Motor neuron (in vitro differentiated cells): ENCODE data around the gene MRAP. TPM values are rescaled to one million over a fixed set of nuclear protein-coding genes. Genes with fewer than 3 reads are reported as not detected.
"Not testable (repeated sequence)": the region's sequence is repeated elsewhere in the genome, so short reads cannot be mapped to it uniquely, and the experiment has no call there.

Source experiments
- ATAC-seq, 8 experiments: fragments of 200-7000 bp; cut with Tn5 transposase; replicated peaks in 6 of 8; 2 replicates each; pipeline ENCODE4 v1.8.0; 2021; ENCODE audit warnings: mild to moderate bottlenecking in 8 of 8, moderate library complexity in 8 of 8
- H3K27ac ChIP-seq, 2 donors: fragments of 250-450 bp; sonication (Bioruptor Pico); 2 replicates each; pipeline ENCODE4 v1.9.0; 2021; ENCODE audit warnings: antibody characterized with exemption in 2 of 2, mild to moderate bottlenecking in 2 of 2, moderate library complexity in 1 of 2
- H3K4me1 ChIP-seq, 2 donors: fragments of 250-450 bp; sonication (Bioruptor Pico); replicated peaks in 1 of 2; 2 replicates each; pipeline ENCODE4 v1.6.1; 2021; ENCODE audit warnings: antibody characterized with exemption in 2 of 2, mild to moderate bottlenecking in 2 of 2, moderate library complexity in 1 of 2
- H3K4me3 ChIP-seq, 5 donors: fragments of 250-450 bp; sonication (Bioruptor Pico); 2 replicates each; pipeline ENCODE4 v1.9.0; 2021; ENCODE audit warnings: antibody characterized with exemption in 5 of 5, mild to moderate bottlenecking in 5 of 5, moderate library complexity in 4 of 5
- WGBS, 10 experiments: fragments of 450-650 bp; shearing (Covaris generic); methylation state at CpG; one replicate each; pipeline ENCODE4 v1.0.0; 2022; 5-methylcytosine and 5-hydroxymethylcytosine counted together
- in situ Hi-C, 9 experiments: fragments of 400-800 bp; cut with MboI; loops; one replicate each; pipeline ENCODE4 v1.15.0; 2021; ENCODE audit warnings: low sequenced_read_pairs in 9 of 9, low pct_unique_long_range_greater_than_20kb in 2 of 9; ENCODE audit not compliant: unreplicated experiment in 9 of 9
- total RNA-seq, 8 experiments: library from RNA; unstranded; fragments of 300-600 nt; gene quantifications; 2 replicates each; pipeline versions ENCODE4 v1.2.3 to v1.2.4, GENCODE V29; 2022

The MRAP gene
- total RNA-seq, 8 experiments from 2014 or later = not detected

DNA sequence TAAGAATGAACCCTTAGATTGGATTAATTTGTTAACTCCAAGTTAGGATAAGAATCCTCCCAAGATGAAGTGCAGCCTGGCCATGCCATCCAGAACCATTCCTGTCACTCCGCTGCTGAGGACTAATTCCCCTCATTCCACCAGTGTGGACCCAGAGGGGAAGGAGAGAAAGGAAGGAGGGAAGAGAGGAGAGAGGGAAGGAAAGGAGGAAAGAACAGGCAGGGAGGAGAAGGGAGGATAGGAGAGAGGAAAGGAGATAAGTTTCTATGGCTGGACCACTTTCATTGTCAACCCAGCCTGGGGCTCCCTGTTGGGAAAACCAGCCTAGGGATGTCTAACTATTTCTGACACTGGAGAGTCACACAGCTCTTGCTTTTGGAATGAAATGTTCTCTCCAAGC is 4.7 kb downstream of the MRAP start:
- WGBS, 10 experiments = 100% methylated on average over 1 of the region's 1 CpG; no CpG with 5 or more reads in 5 of the 10 experiments
- in situ Hi-C loops = no loop called here
- no peak overlapping the region for H3K4me3 ChIP-seq
- H3K4me1 ChIP-seq = no peaks in the 10 kb centered on the region
- H3K27ac ChIP-seq = no peak overlapping the region
- ATAC-seq = no peak

DNA sequence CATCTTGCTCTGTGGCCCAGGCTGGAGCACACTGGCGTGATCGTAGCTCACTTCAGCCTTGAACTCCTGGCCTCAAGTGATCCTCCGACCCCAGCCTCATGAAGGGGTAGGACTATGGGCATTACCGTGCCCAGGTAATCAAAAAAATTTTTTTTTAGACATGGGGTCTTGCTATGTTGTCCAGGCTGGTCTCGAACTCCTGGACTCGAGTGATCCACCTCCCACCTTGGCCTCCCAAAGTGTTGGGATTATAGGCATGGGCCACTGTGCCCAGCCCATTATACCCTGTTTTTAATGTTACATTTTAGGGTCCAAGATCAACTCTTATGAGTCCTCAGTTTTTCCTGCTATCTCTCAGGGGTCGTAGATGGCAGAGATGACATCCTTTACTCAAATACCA is 6.3 kb downstream of the MRAP start:
- WGBS, 10 experiments = 84 to 100% (median 96%) methylated on average over 2 to 7 of the region's 7 CpGs; no CpG with 5 or more reads in 2 of the 10 experiments
- H3K4me1 ChIP-seq = no peaks in the 10 kb centered on the region
- no peak for ATAC-seq
- H3K27ac ChIP-seq = no peak overlapping the region
- H3K4me3 ChIP-seq = no peak overlapping the region
- in situ Hi-C loops = no loop called here

GRCh38 chr21:32306021-32306780 is 7.5 kb downstream of the MRAP start:
- WGBS, 10 experiments = 37 to 100% (median 77%) methylated on average over 2 to 12 of the region's 22 CpGs; no CpG with 5 or more reads in 2 of the 10 experiments
- in situ Hi-C loops = no loop called here
- H3K27ac ChIP-seq = no peak overlapping the region
- H3K4me3 ChIP-seq = no peak overlapping the region
- no peaks in the 10 kb centered on the region for H3K4me1 ChIP-seq
- peak in 4 of 8 experiments; percentile 20 to 83 (median 53) for ATAC-seq

- Histone ChIP-seq H3K4me1 (no peaks in the 10 kb centered on the region), H3K27ac (no peak overlapping the region), H3K4me3 (no peak overlapping the region)
- ATAC-seq = no peak
- 83 to 100% (median 100%) methylated on average over 1 to 4 of the region's 4 CpGs; no CpG with 5 or more reads in 2 of the 10 experiments for WGBS, 10 experiments
- in situ Hi-C loops = no loop called here
Observed at GRCh38 chr21:32307706-32308105, 9.1 kb downstream of the MRAP start.

- WGBS, 10 experiments = 93 to 100% (median 100%) methylated on average over 1 to 10 of the region's 10 CpGs; no CpG with 5 or more reads in 3 of the 10 experiments
- Histone ChIP-seq H3K4me1 (no peaks in the 10 kb centered on the region), H3K27ac (no peak overlapping the region), H3K4me3 (no peak overlapping the region)
- in situ Hi-C loops = no loop called here
- ATAC-seq = no peak
Observed at GRCh38 chr21:32308696-32309095, 10.0 kb downstream of the MRAP start.

DNA sequence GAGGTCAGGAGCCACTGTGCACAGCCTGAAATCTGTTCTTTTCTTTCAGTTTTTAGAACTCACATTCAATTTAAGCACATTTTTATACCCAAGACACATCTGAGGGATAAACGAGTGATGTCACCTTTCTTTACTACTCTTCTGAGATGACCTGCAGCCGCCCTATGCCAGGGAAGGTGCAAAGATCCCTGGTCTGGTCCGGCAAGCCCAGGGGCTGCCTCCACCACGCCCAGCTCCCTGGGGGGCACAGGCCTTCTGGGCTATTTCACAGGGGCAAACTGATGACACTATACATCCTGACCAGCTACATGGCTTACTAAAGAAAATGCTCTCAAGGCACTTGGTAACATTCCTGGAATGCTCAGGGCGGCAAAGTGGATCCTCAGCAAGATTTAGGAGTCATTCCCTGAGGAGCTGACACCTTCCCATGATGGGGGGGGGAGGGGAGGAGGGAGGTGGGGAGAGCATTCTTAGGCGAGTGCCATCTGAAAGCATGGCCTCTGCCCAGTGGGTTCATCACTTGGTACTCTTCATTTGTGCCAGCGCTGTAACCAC is 11.3 kb downstream of the MRAP start:
- WGBS, 10 experiments = 93 to 100% (median 100%) methylated on average over 1 to 5 of the region's 7 CpGs; no CpG with 5 or more reads in 5 of the 10 experiments
- H3K4me1 ChIP-seq = no peaks in the 10 kb centered on the region
- H3K4me3 ChIP-seq = no peak overlapping the region
- in situ Hi-C loops = no loop called here
- no peak for ATAC-seq
- H3K27ac ChIP-seq = no peak overlapping the region

DNA sequence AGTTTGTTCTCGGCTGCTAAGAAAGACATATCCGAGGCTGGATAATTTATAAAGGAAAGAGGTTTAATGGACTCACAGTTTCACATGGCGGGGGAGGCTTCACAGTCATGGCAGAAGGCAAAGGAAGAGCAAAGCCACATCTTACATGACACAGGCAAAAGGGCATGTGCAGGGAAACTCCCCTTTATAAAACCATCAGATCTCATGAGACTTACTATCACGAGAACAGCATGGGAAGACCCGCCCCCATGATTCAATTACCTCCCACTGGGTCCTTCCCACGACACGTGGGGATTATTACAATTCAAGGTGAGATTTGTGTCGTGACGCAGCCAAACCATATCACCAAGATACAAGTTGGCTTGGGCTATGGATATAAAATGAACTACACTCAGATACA is 12.3 kb downstream of the MRAP start:
- WGBS, 10 experiments = 70 to 100% (median 96%) methylated on average over 1 to 4 of the region's 9 CpGs; no CpG with 5 or more reads in 2 of the 10 experiments
- H3K27ac ChIP-seq, in situ Hi-C loops, H3K4me1 ChIP-seq, ATAC-seq, H3K4me3 ChIP-seq: not testable (repeated sequence)

DNA sequence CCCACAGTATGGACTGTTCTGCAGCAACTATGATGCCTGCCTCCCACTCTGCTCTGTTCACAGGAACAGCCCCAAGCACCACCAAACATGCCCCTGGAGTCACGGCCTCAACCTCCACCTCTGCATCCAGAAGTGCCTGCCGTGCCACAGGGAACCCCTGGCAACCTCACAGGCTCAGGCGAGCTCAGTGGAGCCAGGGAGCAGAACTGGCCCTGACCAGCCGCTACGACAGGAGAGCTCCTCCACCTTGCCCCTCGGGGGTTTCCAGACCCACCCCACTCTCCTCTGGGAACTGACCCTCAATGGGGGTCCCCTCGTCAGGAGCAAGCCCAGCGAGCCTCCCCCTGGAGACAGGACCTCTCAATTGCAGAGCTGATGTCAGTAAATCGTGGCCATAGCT is 13.0 kb downstream of the MRAP start:
- no peak overlapping the region for H3K27ac ChIP-seq
- in situ Hi-C loops = no loop called here
- H3K4me1 ChIP-seq = no peaks in the 10 kb centered on the region
- H3K4me3 ChIP-seq = no peak overlapping the region
- ATAC-seq = no peak
- 100% methylated on average over 1 of the region's 9 CpGs; no CpG with 5 or more reads in 7 of the 10 experiments for WGBS, 10 experiments

DNA sequence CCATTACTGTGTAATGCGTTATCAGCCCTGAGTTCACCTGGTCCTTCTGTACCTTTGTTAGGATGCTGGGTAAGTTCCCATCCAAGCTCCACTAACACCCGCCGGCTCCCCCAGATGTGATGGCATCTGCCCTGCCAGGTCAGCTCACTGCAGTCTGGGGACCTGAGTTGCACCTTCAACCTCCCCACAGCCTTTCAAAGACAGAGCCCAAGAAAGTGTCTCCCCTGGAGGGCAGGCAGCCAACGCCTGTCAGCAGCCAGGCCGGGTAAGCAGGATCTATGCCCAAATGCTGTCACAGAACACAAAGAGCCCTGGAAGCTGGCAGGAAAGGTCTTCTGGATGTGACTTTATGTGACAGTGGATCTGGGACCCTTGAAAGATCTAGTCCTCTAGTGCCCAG is 13.7 kb downstream of the MRAP start:
- 90 to 100% (median 96%) methylated on average over 1 to 4 of the region's 5 CpGs; no CpG with 5 or more reads in 2 of the 10 experiments for WGBS, 10 experiments
- no peaks in the 10 kb centered on the region for H3K4me1 ChIP-seq
- in situ Hi-C loops = no loop called here
- no peak for ATAC-seq
- no peak overlapping the region for H3K4me3 ChIP-seq
- no peak overlapping the region for H3K27ac ChIP-seq

GRCh38 chr21:32312976-32313375 is 14.3 kb downstream of the MRAP start:
- H3K27ac ChIP-seq = no peak overlapping the region
- H3K4me3 ChIP-seq = no peak overlapping the region
- in situ Hi-C loops = no loop called here
- ATAC-seq = no peak
- no peaks in the 10 kb centered on the region for H3K4me1 ChIP-seq
- WGBS, 10 experiments = 85 to 100% (median 100%) methylated on average over 1 to 3 of the region's 6 CpGs; no CpG with 5 or more reads in 5 of the 10 experiments

DNA sequence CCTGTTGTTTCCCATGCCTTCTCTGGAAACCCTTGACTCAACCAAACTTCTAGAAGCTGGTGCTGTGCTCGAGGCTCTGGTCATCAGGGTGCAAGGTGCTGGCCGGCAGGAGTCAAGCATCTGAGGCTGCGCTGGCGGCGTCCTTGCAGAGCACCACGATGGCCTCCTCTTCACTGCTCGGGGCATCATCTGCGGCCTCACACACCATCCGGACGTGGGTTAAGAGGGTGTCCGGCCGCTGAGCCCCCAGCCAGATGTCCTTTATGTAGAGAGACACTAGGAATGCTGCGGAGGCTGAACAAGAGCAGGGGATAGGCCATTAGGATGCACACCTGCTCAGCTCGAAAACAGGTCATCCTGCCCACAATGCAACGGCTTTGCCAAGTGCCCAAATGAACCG is 16.2 kb downstream of the MRAP start:
- ATAC-seq = no peak
- in situ Hi-C loops = no loop called here
- H3K4me1 ChIP-seq = no peaks in the 10 kb centered on the region
- 91 to 100% (median 97%) methylated on average over 3 to 10 of the region's 16 CpGs; no CpG with 5 or more reads in 4 of the 10 experiments for WGBS, 10 experiments
- H3K27ac ChIP-seq = no peak overlapping the region
- no peak overlapping the region for H3K4me3 ChIP-seq

DNA sequence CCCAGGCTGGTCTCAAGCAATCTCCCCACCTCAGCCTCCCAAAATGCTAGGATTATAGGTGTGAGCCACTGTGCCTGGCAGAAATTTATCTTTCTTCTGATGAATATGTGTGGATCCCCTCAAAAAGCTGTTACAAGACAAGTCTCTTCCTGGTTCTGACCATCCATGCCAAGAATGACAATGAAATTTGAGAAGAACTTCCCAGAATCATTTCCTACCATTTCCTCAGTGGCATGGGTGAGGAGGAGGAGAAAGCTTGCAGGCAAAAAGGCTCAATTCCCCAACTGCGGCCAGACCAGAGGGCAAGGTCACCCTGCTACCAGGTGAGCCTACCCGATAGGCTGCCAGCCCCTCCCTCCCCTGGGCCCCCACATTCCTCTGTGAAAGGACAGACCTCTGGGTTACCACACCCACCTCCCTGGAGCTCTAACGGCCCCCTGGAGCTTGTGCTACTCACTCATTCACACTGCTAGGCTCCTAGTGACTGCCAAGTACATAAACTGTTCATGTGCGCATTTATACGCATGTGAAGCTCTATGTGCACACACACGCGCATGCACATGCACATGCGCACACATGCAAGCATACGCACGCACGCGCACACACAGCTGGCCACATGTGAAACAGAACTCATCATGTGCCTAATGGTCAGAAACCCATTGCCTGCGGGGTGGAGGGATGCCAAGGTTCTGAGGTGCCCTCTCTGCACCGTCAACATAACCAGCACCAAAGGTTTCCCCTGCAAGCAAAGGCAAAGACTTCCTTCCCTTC is 17.0 kb downstream of the MRAP start:
- in situ Hi-C loops = no loop called here
- peak in 5 of 8 experiments; percentile 24 to 95 (median 93) for ATAC-seq
- 47 to 87% methylated on average over 3 to 5 of the region's 14 CpGs; no CpG with 5 or more reads in 8 of the 10 experiments for WGBS, 10 experiments
- H3K4me1 ChIP-seq = no peaks in the 10 kb centered on the region
- H3K27ac ChIP-seq = no peak overlapping the region
- H3K4me3 ChIP-seq = no peak overlapping the region
